Osteocyte (in vitro differentiated cells): ENCODE measurements around the gene ACVR2A. TPM values are rescaled to one million over a fixed set of nuclear protein-coding genes. Genes with fewer than 3 reads are reported as not detected.

Source experiments
- DNase-seq: peaks from one replicate; pipeline ENCODE4 v3.0.0; 2021; ENCODE audit warnings: mixed read lengths; ENCODE audit not compliant: unreplicated experiment; ENCODE audit errors: extremely low spot score
- H3K27ac Mint-ChIP-seq: one replicate; pipeline ENCODE4 v1.8.0; 2021; ENCODE audit warnings: mild to moderate bottlenecking, mixed read lengths; ENCODE audit not compliant: unreplicated experiment
- H3K27me3 Mint-ChIP-seq: one replicate; pipeline ENCODE4 v1.8.0; 2021; ENCODE audit warnings: mixed read lengths; ENCODE audit not compliant: unreplicated experiment
- H3K36me3 Mint-ChIP-seq: one replicate; pipeline ENCODE4 v1.8.0; 2021; ENCODE audit warnings: mixed read lengths; ENCODE audit not compliant: unreplicated experiment
- H3K4me1 Mint-ChIP-seq: one replicate; pipeline ENCODE4 v1.8.0; 2021; ENCODE audit warnings: mixed read lengths; ENCODE audit not compliant: unreplicated experiment
- H3K4me3 Mint-ChIP-seq: one replicate; pipeline ENCODE4 v1.8.0; 2021; ENCODE audit warnings: mild to moderate bottlenecking, moderate library complexity, mixed read lengths; ENCODE audit not compliant: unreplicated experiment
- H3K9me3 Mint-ChIP-seq: one replicate; pipeline ENCODE4 v1.8.0; 2021; ENCODE audit warnings: mixed read lengths; ENCODE audit not compliant: unreplicated experiment
- total RNA-seq: library from RNA; stranded (reverse); gene quantifications from 2 replicates; pipeline ENCODE4 v1.2.1, GENCODE V29; 2021
- TF ChIP-seq, protein P1 (sequence below): fragments of 200-600 bp; sonication (generic); IDR thresholded peaks from 2 replicates; pipeline ENCODE4 v1.5.0; 2021; ENCODE audit warnings: antibody characterized with exemption, mild to moderate bottlenecking, moderate library complexity

ACVR2A gene
- total RNA-seq, 1 donor from 2014 or later = 12.5 TPM

GRCh38 chr2:147855977-147856376 lies 11.1 kb downstream of the ACVR2A start:
- DNase-seq = no peak
- Mint-ChIP-seq H3K4me3 (no peak overlapping the region), H3K27me3 (no peaks in the 10 kb centered on the region), H3K27ac (no peak overlapping the region), H3K9me3 (no peaks in the 10 kb centered on the region), H3K4me1 (peaks cover 4% of the 10 kb centered on the region), H3K36me3 (no peaks in the 10 kb centered on the region)
- TF ChIP-seq, protein P1, sequence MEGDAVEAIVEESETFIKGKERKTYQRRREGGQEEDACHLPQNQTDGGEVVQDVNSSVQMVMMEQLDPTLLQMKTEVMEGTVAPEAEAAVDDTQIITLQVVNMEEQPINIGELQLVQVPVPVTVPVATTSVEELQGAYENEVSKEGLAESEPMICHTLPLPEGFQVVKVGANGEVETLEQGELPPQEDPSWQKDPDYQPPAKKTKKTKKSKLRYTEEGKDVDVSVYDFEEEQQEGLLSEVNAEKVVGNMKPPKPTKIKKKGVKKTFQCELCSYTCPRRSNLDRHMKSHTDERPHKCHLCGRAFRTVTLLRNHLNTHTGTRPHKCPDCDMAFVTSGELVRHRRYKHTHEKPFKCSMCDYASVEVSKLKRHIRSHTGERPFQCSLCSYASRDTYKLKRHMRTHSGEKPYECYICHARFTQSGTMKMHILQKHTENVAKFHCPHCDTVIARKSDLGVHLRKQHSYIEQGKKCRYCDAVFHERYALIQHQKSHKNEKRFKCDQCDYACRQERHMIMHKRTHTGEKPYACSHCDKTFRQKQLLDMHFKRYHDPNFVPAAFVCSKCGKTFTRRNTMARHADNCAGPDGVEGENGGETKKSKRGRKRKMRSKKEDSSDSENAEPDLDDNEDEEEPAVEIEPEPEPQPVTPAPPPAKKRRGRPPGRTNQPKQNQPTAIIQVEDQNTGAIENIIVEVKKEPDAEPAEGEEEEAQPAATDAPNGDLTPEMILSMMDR = no peak

DNA sequence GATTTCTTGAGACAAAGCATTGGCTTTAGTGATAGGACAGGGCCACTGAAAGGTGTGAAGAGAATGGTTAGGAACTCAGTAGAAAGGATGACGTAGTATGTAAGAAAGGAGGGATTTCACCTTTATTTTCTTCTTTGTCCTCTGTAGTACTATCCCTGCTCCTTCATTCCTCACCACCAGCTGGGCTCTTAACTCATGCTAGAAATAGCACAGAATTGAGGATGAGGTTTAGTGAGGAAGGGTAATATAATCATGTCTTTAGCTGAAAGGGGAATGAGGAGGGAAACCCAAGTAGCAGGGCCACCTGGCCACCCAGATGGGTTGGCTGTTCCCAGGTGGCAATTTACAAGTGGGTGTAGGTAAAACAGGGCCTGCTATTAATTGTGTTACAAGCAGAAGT lies 15.2 kb downstream of the ACVR2A start:
- Mint-ChIP-seq H3K9me3 (no peaks in the 10 kb centered on the region), H3K36me3 (no peaks in the 10 kb centered on the region), H3K27ac (no peak overlapping the region), H3K4me1 (peaks cover 4% of the 10 kb centered on the region), H3K27me3 (no peaks in the 10 kb centered on the region), H3K4me3 (no peak overlapping the region)
- TF ChIP-seq, protein P1 = no peak
- DNase-seq = no peak

GRCh38 chr2:147862859-147863516 lies 18.2 kb downstream of the ACVR2A start:
- no peaks in the 10 kb centered on the region for H3K9me3 Mint-ChIP-seq
- H3K4me1 Mint-ChIP-seq = peaks cover 4% of the 10 kb centered on the region
- no peaks in the 10 kb centered on the region for H3K36me3 Mint-ChIP-seq
- H3K4me3 Mint-ChIP-seq = no peak overlapping the region
- TF ChIP-seq, protein P1 = no peak
- no peak for DNase-seq
- no peak overlapping the region for H3K27ac Mint-ChIP-seq
- H3K27me3 Mint-ChIP-seq = no peaks in the 10 kb centered on the region

DNA sequence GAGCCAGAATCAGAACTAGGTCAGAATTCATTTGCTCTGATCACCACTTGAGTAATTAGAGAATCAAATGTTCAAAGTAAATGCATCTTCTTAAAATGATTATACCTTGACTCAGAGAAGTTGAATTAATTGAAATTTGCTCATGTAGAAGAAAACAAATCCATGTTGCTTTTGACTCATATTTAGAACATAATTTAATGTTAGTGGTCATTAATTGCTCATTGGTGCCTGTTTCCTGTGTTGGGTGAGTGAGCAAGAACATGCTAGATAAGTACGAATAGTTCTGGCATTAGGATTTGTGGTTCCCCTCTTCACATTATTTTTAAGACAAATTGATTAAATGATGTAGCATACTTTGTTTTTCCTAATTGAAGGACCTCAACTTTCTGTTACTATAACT lies 19.0 kb downstream of the ACVR2A start:
- Mint-ChIP-seq H3K4me1 (peaks cover 4% of the 10 kb centered on the region), H3K27me3 (no peaks in the 10 kb centered on the region), H3K9me3 (no peaks in the 10 kb centered on the region), H3K27ac (no peak overlapping the region), H3K36me3 (no peaks in the 10 kb centered on the region), H3K4me3 (no peak overlapping the region)
- TF ChIP-seq, protein P1 = no peak
- DNase-seq = no peak

GRCh38 chr2:147865560-147865959 lies 20.7 kb downstream of the ACVR2A start:
- Mint-ChIP-seq H3K27ac (no peak overlapping the region), H3K4me1 (no peaks in the 10 kb centered on the region), H3K9me3 (no peaks in the 10 kb centered on the region), H3K4me3 (no peak overlapping the region), H3K27me3 (no peaks in the 10 kb centered on the region), H3K36me3 (no peaks in the 10 kb centered on the region)
- no peak for DNase-seq
- TF ChIP-seq, protein P1 = no peak
